Vagina (tissue), 2 donors: ENCODE measurements around the gene CXCL16.

Experiments used
- POLR2A ChIP-seq, 2 donors: fragments of 450-650 bp; IDR thresholded peaks; one replicate each; pipeline ENCODE4 v1.6.1; 2017; ENCODE audit warnings: antibody characterized with exemption in 2 of 2, mild to moderate bottlenecking in 2 of 2, moderate library complexity in 2 of 2
- POLR2AphosphoS5 ChIP-seq, 2 donors: sonication (generic); formaldehyde crosslinking; IDR thresholded peaks; one replicate each; pipeline ENCODE4 v1.9.0; 2017; ENCODE audit warnings: antibody characterized with exemption in 2 of 2, mild to moderate bottlenecking in 2 of 2, low read depth in 1 of 2; ENCODE audit not compliant: insufficient read depth in 1 of 2
- TF ChIP-seq, protein P1 (sequence below), 3 experiments: fragments of 450-650 bp in 2 of 3; fragments of 200-600 bp in 1 of 3; sonication (generic) in 1 of 3; IDR thresholded peaks; one replicate each; pipeline ENCODE4 v1.5.1; 2017 to 2019; ENCODE audit warnings: antibody characterized with exemption in 3 of 3, mild to moderate bottlenecking in 2 of 3, moderate library complexity in 2 of 3

DNA sequence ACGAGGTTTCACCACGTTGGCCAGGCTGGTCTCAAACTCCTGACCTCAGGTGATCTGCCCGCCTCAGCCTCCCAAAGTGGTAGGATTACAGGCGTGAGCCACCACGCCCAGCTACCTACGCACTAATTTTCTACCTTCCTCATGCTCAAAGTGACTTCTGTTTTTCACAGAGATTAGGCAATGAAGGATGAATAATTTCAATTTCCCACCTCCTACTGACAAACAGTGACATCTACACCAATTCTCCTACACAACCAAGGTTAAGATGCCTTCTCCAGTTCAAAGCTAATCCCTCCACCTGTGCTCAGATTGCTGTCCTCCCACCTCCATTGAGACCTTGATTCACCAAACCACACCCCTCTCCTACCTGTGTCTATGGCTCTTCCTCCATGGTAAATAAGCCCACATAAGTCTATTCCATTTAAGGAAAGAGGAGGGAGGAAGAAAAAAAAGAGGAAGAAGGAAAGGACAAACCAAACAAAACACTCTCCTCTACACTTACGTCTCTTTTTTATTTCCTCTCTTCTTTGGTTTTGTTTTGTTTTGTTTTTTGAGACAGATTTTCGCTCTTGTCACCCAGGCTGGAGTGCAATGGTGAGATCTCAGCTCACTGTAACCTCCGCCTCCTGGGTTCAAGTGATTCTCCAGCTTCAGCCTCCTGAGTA lies 13.9 kb downstream of the CXCL16 start:
- TF ChIP-seq, protein P1, sequence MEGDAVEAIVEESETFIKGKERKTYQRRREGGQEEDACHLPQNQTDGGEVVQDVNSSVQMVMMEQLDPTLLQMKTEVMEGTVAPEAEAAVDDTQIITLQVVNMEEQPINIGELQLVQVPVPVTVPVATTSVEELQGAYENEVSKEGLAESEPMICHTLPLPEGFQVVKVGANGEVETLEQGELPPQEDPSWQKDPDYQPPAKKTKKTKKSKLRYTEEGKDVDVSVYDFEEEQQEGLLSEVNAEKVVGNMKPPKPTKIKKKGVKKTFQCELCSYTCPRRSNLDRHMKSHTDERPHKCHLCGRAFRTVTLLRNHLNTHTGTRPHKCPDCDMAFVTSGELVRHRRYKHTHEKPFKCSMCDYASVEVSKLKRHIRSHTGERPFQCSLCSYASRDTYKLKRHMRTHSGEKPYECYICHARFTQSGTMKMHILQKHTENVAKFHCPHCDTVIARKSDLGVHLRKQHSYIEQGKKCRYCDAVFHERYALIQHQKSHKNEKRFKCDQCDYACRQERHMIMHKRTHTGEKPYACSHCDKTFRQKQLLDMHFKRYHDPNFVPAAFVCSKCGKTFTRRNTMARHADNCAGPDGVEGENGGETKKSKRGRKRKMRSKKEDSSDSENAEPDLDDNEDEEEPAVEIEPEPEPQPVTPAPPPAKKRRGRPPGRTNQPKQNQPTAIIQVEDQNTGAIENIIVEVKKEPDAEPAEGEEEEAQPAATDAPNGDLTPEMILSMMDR (IDR thresholded peaks at IDR 0.05), result no peak
- TF ChIP-seq POLR2A (IDR thresholded peaks at IDR 0.05), result no peak
- TF ChIP-seq POLR2AphosphoS5 (IDR thresholded peaks at IDR 0.05; ENCODE audit: insufficient read depth in 1 of 2, low read depth in 1 of 2), result no peak
